H9 (cell line): Measurements from ENCODE around the gene COA1. TPM values are rescaled to one million over a fixed set of nuclear protein-coding genes. Genes with fewer than 3 reads are reported as not detected.

Source experiments
- DNase-seq: peaks from one replicate; pipeline ENCODE4 v3.0.0-alpha.2; 2017
- H2AFZ ChIP-seq: one replicate; pipeline ENCODE4 v1.6.1; 2013; ENCODE audit warnings: mild to moderate bottlenecking, low read length, control low read depth, moderate library complexity
- H2AK5ac ChIP-seq: 2 replicates; pipeline ENCODE4 v1.6.1; 2013; ENCODE audit warnings: low read length, control low read depth, mixed read lengths; ENCODE audit not compliant: insufficient read length
- H2BK120ac ChIP-seq: one replicate; pipeline ENCODE4 v1.6.1; 2013; ENCODE audit warnings: low read depth, mild to moderate bottlenecking, low read length, control low read depth, inconsistent platforms; ENCODE audit not compliant: poor library complexity, severe bottlenecking
- H2BK12ac ChIP-seq: 2 replicates; pipeline ENCODE4 v1.6.1; 2013; ENCODE audit warnings: low read length, control low read depth, mixed read lengths, low read depth; ENCODE audit not compliant: insufficient read length
- H2BK15ac ChIP-seq: 2 replicates; pipeline ENCODE4 v1.6.1; 2013; ENCODE audit warnings: low read depth, low read length, control low read depth
- H2BK20ac ChIP-seq: one replicate; pipeline ENCODE4 v1.6.1; 2013; ENCODE audit warnings: low read depth, mild to moderate bottlenecking, low read length, control low read depth, inconsistent platforms; ENCODE audit not compliant: poor library complexity, severe bottlenecking
- H2BK5ac ChIP-seq: 2 replicates; pipeline ENCODE4 v1.6.1; 2013; ENCODE audit warnings: low read length, control low read depth, mixed read lengths; ENCODE audit not compliant: insufficient read length
- H3K14ac ChIP-seq: 2 replicates; pipeline ENCODE4 v1.6.1; 2013; ENCODE audit warnings: low read length, control low read depth; ENCODE audit not compliant: insufficient read depth
- H3K18ac ChIP-seq: 2 replicates; pipeline ENCODE4 v1.6.1; 2013; ENCODE audit warnings: low read depth, mild to moderate bottlenecking, mixed read lengths, low read length, control low read depth; ENCODE audit not compliant: insufficient read length
- H3K23ac ChIP-seq: 2 replicates; pipeline ENCODE4 v1.6.1; 2013; ENCODE audit warnings: low read length, control low read depth, mixed read lengths, low read depth; ENCODE audit not compliant: insufficient read length
- H3K23me2 ChIP-seq: 2 replicates; pipeline ENCODE4 v1.6.1; 2013; ENCODE audit warnings: low read depth, mild to moderate bottlenecking, mixed read lengths, low read length, control low read depth; ENCODE audit not compliant: insufficient read length, poor library complexity, severe bottlenecking
- H3K27ac ChIP-seq: 2 replicates; pipeline ENCODE4 v1.5.1; 2013; ENCODE audit warnings: low read length, control low read depth, mixed read lengths, low read depth; ENCODE audit not compliant: insufficient read length
- H3K27me3 ChIP-seq: 2 replicates; pipeline ENCODE4 v1.6.1; 2013; ENCODE audit warnings: low read length, control low read depth, inconsistent platforms; ENCODE audit not compliant: insufficient read depth
- H3K4ac ChIP-seq: 2 replicates; pipeline ENCODE4 v1.6.1; 2013; ENCODE audit warnings: low read depth, mild to moderate bottlenecking, control low read depth, inconsistent platforms, low read length, moderate library complexity
- H3K4me1 ChIP-seq: 2 replicates; pipeline ENCODE4 v1.6.1; 2013; ENCODE audit warnings: low read length, control low read depth, inconsistent platforms; ENCODE audit not compliant: insufficient read depth
- H3K4me2 ChIP-seq: 2 replicates; pipeline ENCODE4 v1.6.1; 2013; ENCODE audit warnings: low read length, control low read depth, mixed read lengths; ENCODE audit not compliant: insufficient read length, insufficient read depth
- H3K56ac ChIP-seq: 2 replicates; pipeline ENCODE4 v1.6.1; 2013; ENCODE audit warnings: low read depth, mild to moderate bottlenecking, mixed read lengths, low read length, control low read depth; ENCODE audit not compliant: insufficient read length
- H3K79me1 ChIP-seq: 2 replicates; pipeline ENCODE4 v1.6.1; 2013; ENCODE audit warnings: low read depth, mild to moderate bottlenecking, moderate library complexity, low read length, control low read depth, inconsistent platforms; ENCODE audit not compliant: insufficient read depth, poor library complexity, severe bottlenecking
- H3K79me2 ChIP-seq: 2 replicates; pipeline ENCODE4 v1.6.1; 2013; ENCODE audit warnings: low read length, control low read depth, inconsistent platforms; ENCODE audit not compliant: insufficient read depth
- H3K9ac ChIP-seq: 2 replicates; pipeline ENCODE4 v1.6.1; 2013; ENCODE audit warnings: low read length, control low read depth, mixed read lengths; ENCODE audit not compliant: insufficient read length; ENCODE audit errors: extremely low read depth
- H3K9me3 ChIP-seq: one replicate; pipeline ENCODE4 v1.6.1; 2013; ENCODE audit warnings: low read depth, low read length, inconsistent platforms; ENCODE audit not compliant: control insufficient read depth
- H3T11ph ChIP-seq: one replicate; pipeline ENCODE4 v1.6.1; 2013; ENCODE audit warnings: mild to moderate bottlenecking, low read length, control low read depth, inconsistent platforms
- H4K20me1 ChIP-seq: one replicate; pipeline ENCODE4 v1.6.1; 2013; ENCODE audit not compliant: control insufficient read depth, insufficient read length, insufficient read depth
- H4K5ac ChIP-seq: 2 replicates; pipeline ENCODE4 v1.6.1; 2013; ENCODE audit warnings: low read depth, mild to moderate bottlenecking, mixed read lengths, low read length, control low read depth; ENCODE audit not compliant: insufficient read length
- H4K8ac ChIP-seq: replicated peaks from 2 replicates; pipeline ENCODE4 v1.6.1; 2013; ENCODE audit warnings: low read length, control low read depth, mixed read lengths, low read depth; ENCODE audit not compliant: insufficient read length
- H4K91ac ChIP-seq: 2 replicates; pipeline ENCODE4 v1.6.1; 2013; ENCODE audit warnings: low read depth, mild to moderate bottlenecking, moderate library complexity, mixed read lengths, low read length, control low read depth; ENCODE audit not compliant: insufficient read length
- H3K27ac Mint-ChIP-seq, 3 experiments: 2 replicates in 2 of 3; 3 replicates in 1 of 3; pipeline ENCODE4 v1.8.0; 2020 to 2021; ENCODE audit warnings: mixed read lengths in 3 of 3, mild to moderate bottlenecking in 1 of 3, moderate library complexity in 1 of 3
- H3K27me3 Mint-ChIP-seq: 2 replicates; pipeline ENCODE4 v1.8.0; 2021; ENCODE audit warnings: low read depth, mild to moderate bottlenecking, moderate library complexity, mixed read lengths
- H3K36me3 Mint-ChIP-seq, 3 experiments: 2 replicates in 2 of 3; 3 replicates in 1 of 3; pipeline ENCODE4 v1.8.0; 2020 to 2021; ENCODE audit warnings: low read depth in 3 of 3, mixed read lengths in 3 of 3; ENCODE audit not compliant: insufficient read depth in 1 of 3
- H3K4me1 Mint-ChIP-seq, 2 experiments: 2 replicates each; pipeline ENCODE4 v1.8.0; 2020; ENCODE audit warnings: mixed read lengths in 2 of 2
- H3K4me3 Mint-ChIP-seq, 2 experiments: 2 replicates in 1 of 2; 3 replicates in 1 of 2; pipeline ENCODE4 v1.8.0; 2020 to 2021; ENCODE audit warnings: mild to moderate bottlenecking in 2 of 2, mixed read lengths in 2 of 2, moderate library complexity in 1 of 2
- H3K9me3 Mint-ChIP-seq, 2 experiments: 2 replicates in 1 of 2; 3 replicates in 1 of 2; pipeline ENCODE4 v1.8.0; 2020; ENCODE audit warnings: mild to moderate bottlenecking in 2 of 2, mixed read lengths in 2 of 2, moderate library complexity in 1 of 2
- WGBS: extraction: QIAGEN DNeasy Blood & Tissue Kit; methylation state at CpG from one replicate; pipeline ENCODE4 v1.1.7; 2013; ENCODE audit warnings: missing lambda C conversion rate, low lambda C conversion rate, mixed read lengths; ENCODE audit not compliant: insufficient read length; ENCODE audit errors: extremely low coverage; 5-methylcytosine and 5-hydroxymethylcytosine counted together
- total RNA-seq: library from RNA; stranded (reverse); gene quantifications from 2 replicates; pipeline ENCODE4 v1.2.1, GENCODE V29; 2021
- TF ChIP-seq, protein P1 (sequence below): fragments of 200-600 bp; sonication (generic); conservative IDR thresholded peaks from 3 replicates; pipeline ENCODE4 v1.8.0; 2021; ENCODE audit warnings: antibody characterized with exemption, mild to moderate bottlenecking

COA1 gene
- total RNA-seq, 1 experiment from 2014 or later: 138 TPM

DNA sequence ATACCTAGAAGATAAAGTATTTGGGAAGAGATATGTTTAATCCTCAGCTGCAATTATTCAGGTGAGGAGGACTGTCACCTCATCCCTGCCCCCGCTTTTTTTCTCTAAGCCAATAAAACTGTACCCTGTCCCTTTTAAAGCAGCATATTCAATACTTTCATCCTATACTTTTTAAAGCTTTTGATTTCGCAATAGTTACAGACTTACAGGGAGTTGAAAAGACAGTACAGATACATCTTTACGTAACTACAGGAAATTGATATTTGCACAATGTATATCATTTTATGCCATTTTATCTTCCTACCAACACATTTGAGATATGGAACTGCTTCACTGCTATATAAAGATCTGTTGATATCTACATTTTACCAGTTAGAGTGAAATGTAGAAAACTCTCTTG is 98.8 kb downstream of the COA1 start:
- H3K36me3 Mint-ChIP-seq: peaks cover 10 to 59% (median 24%) of the 10 kb centered on the region in 3 experiments; a peak in 6 of 7 replicates
- Histone ChIP-seq H4K20me1 (no peaks in the 10 kb centered on the region), H3K9ac (no peak overlapping the region), H4K5ac (no peak overlapping the region), H3K27me3 (no peaks in the 10 kb centered on the region), H3K4me1 (no peaks in the 10 kb centered on the region), H2BK12ac (no peak overlapping the region), H4K91ac (no peak overlapping the region), H3K56ac (no peak overlapping the region), H3T11ph (no peak overlapping the region), H2AFZ (no peak overlapping the region), H3K23me2 (no peaks in the 10 kb centered on the region), H2BK15ac (no peak overlapping the region), H3K79me2 (no peaks in the 10 kb centered on the region), H3K23ac (no peak overlapping the region), H3K18ac (no peak overlapping the region), H3K79me1 (no peaks in the 10 kb centered on the region), H3K4ac (no peak overlapping the region), H2AK5ac (no peak overlapping the region), H3K27ac (no peak overlapping the region), H2BK120ac (no peak overlapping the region), H4K8ac (no peak overlapping the region), H2BK20ac (no peak overlapping the region), H2BK5ac (no peak overlapping the region), H3K9me3 (no peaks in the 10 kb centered on the region), H3K4me2 (no peak overlapping the region), H3K14ac (no peak overlapping the region)
- no peaks in the 10 kb centered on the region for H3K27me3 Mint-ChIP-seq
- no CpG with 5 or more reads among the region's 3 CpGs for WGBS
- H3K4me1 Mint-ChIP-seq: peaks cover 1% of the 10 kb centered on the region in 2 experiments; a peak in 3 of 4 replicates
- no peak overlapping the region for H3K27ac Mint-ChIP-seq
- TF ChIP-seq, protein P1, sequence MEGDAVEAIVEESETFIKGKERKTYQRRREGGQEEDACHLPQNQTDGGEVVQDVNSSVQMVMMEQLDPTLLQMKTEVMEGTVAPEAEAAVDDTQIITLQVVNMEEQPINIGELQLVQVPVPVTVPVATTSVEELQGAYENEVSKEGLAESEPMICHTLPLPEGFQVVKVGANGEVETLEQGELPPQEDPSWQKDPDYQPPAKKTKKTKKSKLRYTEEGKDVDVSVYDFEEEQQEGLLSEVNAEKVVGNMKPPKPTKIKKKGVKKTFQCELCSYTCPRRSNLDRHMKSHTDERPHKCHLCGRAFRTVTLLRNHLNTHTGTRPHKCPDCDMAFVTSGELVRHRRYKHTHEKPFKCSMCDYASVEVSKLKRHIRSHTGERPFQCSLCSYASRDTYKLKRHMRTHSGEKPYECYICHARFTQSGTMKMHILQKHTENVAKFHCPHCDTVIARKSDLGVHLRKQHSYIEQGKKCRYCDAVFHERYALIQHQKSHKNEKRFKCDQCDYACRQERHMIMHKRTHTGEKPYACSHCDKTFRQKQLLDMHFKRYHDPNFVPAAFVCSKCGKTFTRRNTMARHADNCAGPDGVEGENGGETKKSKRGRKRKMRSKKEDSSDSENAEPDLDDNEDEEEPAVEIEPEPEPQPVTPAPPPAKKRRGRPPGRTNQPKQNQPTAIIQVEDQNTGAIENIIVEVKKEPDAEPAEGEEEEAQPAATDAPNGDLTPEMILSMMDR: no peak
- H3K4me3 Mint-ChIP-seq: no peak overlapping the region
- DNase-seq: no peak
- H3K9me3 Mint-ChIP-seq: no peaks in the 10 kb centered on the region
